ENCODE results near the gene PRDM16.

The PRDM16 gene

DNA sequence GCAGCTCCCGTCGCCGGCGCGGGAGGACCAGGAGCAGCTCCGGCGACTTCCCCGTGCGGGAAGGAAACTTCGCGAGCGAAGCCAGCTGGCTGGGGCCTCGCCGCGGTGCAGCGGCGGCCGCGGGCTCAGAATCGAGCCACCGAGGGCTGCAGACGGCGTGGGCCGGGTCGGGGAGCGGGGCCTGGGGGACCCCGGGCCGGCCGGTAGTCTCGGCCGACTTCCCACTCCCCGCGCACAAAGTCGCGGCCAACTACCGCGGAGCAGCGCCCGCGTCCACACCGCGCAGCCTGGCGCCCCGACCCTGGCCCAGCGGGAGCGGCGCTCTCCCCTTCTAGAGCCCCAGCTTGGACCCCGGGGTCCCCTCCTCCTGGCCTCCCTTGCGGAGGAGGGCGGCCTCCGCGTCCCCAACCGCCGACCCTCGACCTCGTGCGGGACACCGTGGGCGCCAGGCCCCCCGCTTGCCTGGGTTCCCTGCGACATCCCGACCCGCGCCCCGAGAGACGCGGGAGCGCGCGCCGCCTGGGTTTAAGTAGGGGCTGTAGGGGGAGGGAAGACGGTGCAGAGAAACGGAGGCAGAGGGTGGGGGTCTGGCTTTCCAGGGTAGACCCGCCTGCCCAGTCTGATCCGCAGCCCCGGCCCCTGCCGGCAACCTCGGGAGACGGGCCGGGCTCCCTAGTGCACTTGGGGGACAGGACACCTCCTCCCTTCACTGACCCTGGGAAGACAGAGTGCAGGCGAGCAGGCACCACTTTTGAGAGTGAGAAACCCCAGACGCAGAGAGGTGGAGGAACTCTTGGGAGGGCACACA is 4.7 kb downstream of the PRDM16 start:
- H3K9ac ChIP-seq (ENCODE audit: low read depth, low read length) = peak overlapping the region; percentile 47; the same call in 1 of the 2 replicates
- H3K4me1 ChIP-seq (ENCODE audit: insufficient read depth, low read length) = peaks cover 10% of the 10 kb centered on the region; the same call in 1 of the 2 replicates
- H3K9me3 ChIP-seq (ENCODE audit: control insufficient read depth, insufficient read depth, low read length) = no peaks in the 10 kb centered on the region
- H3K36me3 ChIP-seq (ENCODE audit: insufficient read depth, low read length) = no peaks in the 10 kb centered on the region

DNA sequence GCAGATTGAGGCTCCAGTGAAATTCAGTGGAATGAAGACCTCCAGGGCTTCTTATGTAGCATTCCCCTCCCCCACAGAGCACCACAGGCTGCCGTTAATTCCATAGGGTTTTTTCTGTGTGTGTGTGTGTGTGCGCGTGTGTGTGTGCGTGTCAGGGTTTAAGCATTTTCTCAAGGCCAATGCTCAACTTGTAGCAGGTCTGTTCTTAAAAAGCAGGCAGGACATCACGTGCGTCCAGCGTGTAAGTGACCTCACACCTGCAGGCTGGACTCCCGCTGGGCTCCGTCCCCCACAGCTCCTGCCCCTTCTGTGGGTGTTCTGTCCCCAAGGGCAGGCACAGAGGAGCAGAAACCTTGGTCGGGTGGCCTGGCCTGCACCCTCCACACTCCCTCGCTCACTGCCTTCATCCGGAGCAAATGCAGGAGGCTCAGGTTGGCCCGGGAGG is 5.3 kb downstream of the PRDM16 start:
- Histone ChIP-seq H3K9ac (ENCODE audit: low read depth, low read length) (peak overlapping the region; percentile 47; the same call in 1 of the 2 replicates), H3K4me1 (ENCODE audit: insufficient read depth, low read length) (peaks cover 10% of the 10 kb centered on the region; the same call in 1 of the 2 replicates), H3K9me3 (ENCODE audit: control insufficient read depth, insufficient read depth, low read length) (no peaks in the 10 kb centered on the region), H3K36me3 (ENCODE audit: insufficient read depth, low read length) (no peaks in the 10 kb centered on the region)

- Histone ChIP-seq H3K9me3 (ENCODE audit: control insufficient read depth, insufficient read depth, low read length) (no peaks in the 10 kb centered on the region), H3K9ac (ENCODE audit: low read depth, low read length) (no peak overlapping the region), H3K4me1 (ENCODE audit: insufficient read depth, low read length) (peaks cover 10% of the 10 kb centered on the region; the same call in 1 of the 2 replicates), H3K36me3 (ENCODE audit: insufficient read depth, low read length) (no peaks in the 10 kb centered on the region)
Observed at GRCh38 chr1:3074800-3075199, 5.8 kb downstream of the PRDM16 start.

DNA sequence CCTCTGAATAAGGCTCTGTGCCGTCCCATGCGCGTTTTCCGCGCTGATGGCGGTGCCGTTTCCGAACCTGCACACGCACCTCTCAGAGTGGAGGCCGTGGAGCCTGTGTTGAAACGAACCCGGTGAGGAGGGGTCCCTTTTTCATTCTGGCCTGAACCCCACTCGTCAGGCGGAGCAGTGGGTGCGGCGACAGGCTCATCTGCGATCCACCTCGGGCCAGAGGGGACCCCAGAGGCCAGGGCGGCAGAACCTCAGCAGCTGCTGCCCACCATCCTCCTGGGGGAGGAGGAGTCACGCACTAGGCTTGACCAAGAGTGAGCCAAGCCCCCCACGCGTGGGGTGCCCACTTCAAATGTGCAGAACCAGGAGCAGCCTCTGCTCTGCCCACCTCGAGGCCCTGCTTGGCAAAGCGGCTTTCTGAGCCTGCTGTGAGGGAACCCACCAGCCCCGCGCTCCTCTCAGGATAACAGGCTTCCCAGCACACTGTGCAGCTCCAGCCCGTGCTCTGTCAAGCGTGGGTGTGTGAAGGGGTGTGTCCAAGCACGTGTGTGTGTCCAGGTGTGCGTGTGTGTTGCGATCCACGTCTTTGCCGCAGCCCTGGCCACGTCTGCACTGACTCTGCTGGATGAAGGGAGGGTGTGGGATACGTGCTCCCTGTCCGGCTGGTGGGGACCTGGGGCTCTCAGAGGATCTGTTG is 6.8 kb downstream of the PRDM16 start:
- H3K36me3 ChIP-seq (ENCODE audit: insufficient read depth, low read length) = no peaks in the 10 kb centered on the region
- no peaks in the 10 kb centered on the region for H3K9me3 ChIP-seq (ENCODE audit: control insufficient read depth, insufficient read depth, low read length)
- no peak overlapping the region for H3K9ac ChIP-seq (ENCODE audit: low read depth, low read length)
- H3K4me1 ChIP-seq (ENCODE audit: insufficient read depth, low read length) = peaks cover 10% of the 10 kb centered on the region; the same call in 1 of the 2 replicates

DNA sequence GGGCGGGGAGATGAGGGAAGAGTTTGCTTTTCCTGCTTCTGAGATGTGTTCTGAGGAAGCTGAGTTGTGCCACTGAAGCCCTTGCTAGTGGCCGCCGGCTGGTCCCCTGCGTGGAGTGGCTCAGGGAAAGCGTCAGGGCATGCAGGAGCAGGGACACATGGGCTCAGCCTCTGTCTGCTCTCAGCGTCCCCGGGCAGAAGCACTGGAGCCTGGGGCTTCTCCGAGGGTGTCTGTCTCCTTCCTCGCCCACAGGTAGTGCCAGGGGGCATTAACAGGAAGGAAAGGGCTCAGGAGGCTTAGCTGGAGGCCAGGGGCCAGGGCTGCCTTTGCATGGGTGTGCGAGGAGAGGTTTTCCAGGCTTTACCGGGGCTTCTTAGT is 7.3 kb downstream of the PRDM16 start:
- Histone ChIP-seq H3K9me3 (ENCODE audit: control insufficient read depth, insufficient read depth, low read length) (no peaks in the 10 kb centered on the region), H3K36me3 (ENCODE audit: insufficient read depth, low read length) (no peaks in the 10 kb centered on the region), H3K9ac (ENCODE audit: low read depth, low read length) (no peak overlapping the region), H3K4me1 (ENCODE audit: insufficient read depth, low read length) (peaks cover 10% of the 10 kb centered on the region; the same call in 1 of the 2 replicates)

DNA sequence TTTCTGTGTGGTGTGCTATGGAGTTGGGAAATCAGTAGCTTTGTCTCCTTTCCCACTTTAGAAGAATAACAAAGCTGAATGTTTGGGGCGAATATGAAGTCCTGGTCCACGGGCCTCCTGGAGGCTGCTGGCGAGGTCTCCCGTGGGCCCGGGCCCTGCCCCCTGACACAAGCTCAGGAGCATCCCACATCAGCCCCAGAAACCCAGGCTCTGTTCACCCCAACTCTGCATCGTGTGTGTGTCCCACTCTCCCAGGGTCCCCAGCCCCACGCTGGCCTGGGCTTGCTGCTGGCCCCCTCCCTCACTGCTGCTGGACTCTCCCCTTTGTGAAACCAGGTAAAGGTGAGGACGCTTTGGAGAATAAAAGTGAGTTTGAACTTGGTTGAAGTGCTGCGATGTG is 8.1 kb downstream of the PRDM16 start:
- peaks cover 10% of the 10 kb centered on the region; the same call in 1 of the 2 replicates for H3K4me1 ChIP-seq (ENCODE audit: insufficient read depth, low read length)
- no peaks in the 10 kb centered on the region for H3K9me3 ChIP-seq (ENCODE audit: control insufficient read depth, insufficient read depth, low read length)
- no peaks in the 10 kb centered on the region for H3K36me3 ChIP-seq (ENCODE audit: insufficient read depth, low read length)
- no peak overlapping the region for H3K9ac ChIP-seq (ENCODE audit: low read depth, low read length)

GRCh38 chr1:3077561-3077960 is 8.6 kb downstream of the PRDM16 start:
- H3K4me1 ChIP-seq (ENCODE audit: insufficient read depth, low read length) = peaks cover 10% of the 10 kb centered on the region; the same call in 1 of the 2 replicates
- no peak overlapping the region for H3K9ac ChIP-seq (ENCODE audit: low read depth, low read length)
- no peaks in the 10 kb centered on the region for H3K9me3 ChIP-seq (ENCODE audit: control insufficient read depth, insufficient read depth, low read length)
- H3K36me3 ChIP-seq (ENCODE audit: insufficient read depth, low read length) = no peaks in the 10 kb centered on the region

GRCh38 chr1:3078430-3078861 is 9.4 kb downstream of the PRDM16 start:
- H3K4me1 ChIP-seq (ENCODE audit: insufficient read depth, low read length) = peaks cover 10% of the 10 kb centered on the region; the same call in 1 of the 2 replicates
- H3K36me3 ChIP-seq (ENCODE audit: insufficient read depth, low read length) = no peaks in the 10 kb centered on the region
- H3K9me3 ChIP-seq (ENCODE audit: control insufficient read depth, insufficient read depth, low read length) = no peaks in the 10 kb centered on the region
- H3K9ac ChIP-seq (ENCODE audit: low read depth, low read length) = no peak overlapping the region

- no peaks in the 10 kb centered on the region for H3K36me3 ChIP-seq (ENCODE audit: insufficient read depth, low read length)
- H3K4me1 ChIP-seq (ENCODE audit: insufficient read depth, low read length) = peaks cover 10% of the 10 kb centered on the region; the same call in 1 of the 2 replicates
Observed at GRCh38 chr1:3078871-3079270, 9.9 kb downstream of the PRDM16 start.

DNA sequence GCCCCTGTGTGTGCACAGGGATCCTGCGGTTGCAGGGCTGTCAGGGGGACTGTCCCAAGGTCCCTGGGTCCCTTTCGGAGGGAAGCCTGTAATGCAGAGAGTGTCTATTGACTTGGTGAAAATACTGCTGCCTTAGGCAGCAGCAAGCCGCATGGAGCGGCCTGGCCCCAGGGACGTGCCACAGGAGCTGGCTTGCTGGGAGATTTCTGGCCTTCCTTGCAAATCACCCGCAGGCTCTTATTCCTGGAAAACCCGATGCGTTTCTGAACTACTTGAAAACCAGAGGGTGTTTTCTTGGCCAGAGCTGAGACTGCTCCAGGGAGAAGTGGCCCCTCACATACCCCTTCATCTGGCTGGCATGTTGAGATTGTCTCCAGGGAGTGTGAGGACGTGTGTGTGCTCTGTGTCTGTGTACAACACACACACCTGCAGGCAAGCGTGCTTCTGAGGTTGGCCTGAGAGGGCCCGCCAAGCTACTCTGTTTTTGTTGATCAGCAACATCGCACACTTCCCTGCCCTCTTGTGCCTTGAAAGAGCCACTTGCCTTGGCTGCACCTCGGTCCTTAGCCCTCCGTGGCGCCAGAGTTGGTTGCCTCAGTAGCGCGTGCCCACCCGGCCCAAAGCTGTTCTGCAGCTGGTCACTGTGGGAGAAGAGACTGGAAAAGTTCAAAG is 10.5 kb downstream of the PRDM16 start:
- no peaks in the 10 kb centered on the region for H3K9me3 ChIP-seq (ENCODE audit: control insufficient read depth, insufficient read depth, low read length)
- H3K9ac ChIP-seq (ENCODE audit: low read depth, low read length) = no peak overlapping the region
- peaks cover 5% of the 10 kb centered on the region; the same call in 1 of the 2 replicates for H3K4me1 ChIP-seq (ENCODE audit: insufficient read depth, low read length)
- no peaks in the 10 kb centered on the region for H3K36me3 ChIP-seq (ENCODE audit: insufficient read depth, low read length)

More at GRCh38 chr1:3078871-3079270, 9.9 kb downstream of the PRDM16 start:
- Histone ChIP-seq H3K9me3 (ENCODE audit: control insufficient read depth, insufficient read depth, low read length) (no peaks in the 10 kb centered on the region), H3K9ac (ENCODE audit: low read depth, low read length) (no peak overlapping the region)

- H3K36me3 ChIP-seq (ENCODE audit: insufficient read depth, low read length) = no peaks in the 10 kb centered on the region
- no peak overlapping the region for H3K9ac ChIP-seq (ENCODE audit: low read depth, low read length)
- no peaks in the 10 kb centered on the region for H3K9me3 ChIP-seq (ENCODE audit: control insufficient read depth, insufficient read depth, low read length)
- H3K4me1 ChIP-seq (ENCODE audit: insufficient read depth, low read length) = no peaks in the 10 kb centered on the region
Observed at GRCh38 chr1:3080053-3080955, 11.3 kb downstream of the PRDM16 start.

- Histone ChIP-seq H3K4me1 (ENCODE audit: insufficient read depth, low read length) (no peaks in the 10 kb centered on the region), H3K36me3 (ENCODE audit: insufficient read depth, low read length) (no peaks in the 10 kb centered on the region), H3K9ac (ENCODE audit: low read depth, low read length) (no peak overlapping the region), H3K9me3 (ENCODE audit: control insufficient read depth, insufficient read depth, low read length) (no peaks in the 10 kb centered on the region)
Observed at GRCh38 chr1:3081171-3081683, 12.2 kb downstream of the PRDM16 start.

DNA sequence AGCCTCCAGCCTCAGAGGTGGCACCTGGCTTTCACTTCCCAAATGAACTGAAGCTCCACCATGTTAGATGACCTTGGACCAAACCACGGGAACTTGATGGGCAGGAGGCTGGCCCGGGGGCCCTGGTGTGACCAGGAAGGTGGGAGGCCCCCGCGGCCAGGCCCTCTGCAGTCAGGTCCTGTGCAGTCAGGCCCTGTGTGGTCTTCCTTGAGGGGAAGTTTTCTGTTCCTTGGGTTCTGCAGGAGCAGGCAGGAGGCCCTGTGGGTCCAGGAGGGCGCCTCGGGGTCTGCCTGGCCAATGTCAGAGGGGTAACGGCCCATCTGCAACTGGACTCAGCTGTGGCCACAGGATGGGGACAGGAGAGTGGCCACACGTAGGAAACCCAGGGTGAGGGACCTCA is 13.0 kb downstream of the PRDM16 start:
- no peak overlapping the region for H3K9ac ChIP-seq (ENCODE audit: low read depth, low read length)
- H3K4me1 ChIP-seq (ENCODE audit: insufficient read depth, low read length) = no peaks in the 10 kb centered on the region
- H3K9me3 ChIP-seq (ENCODE audit: control insufficient read depth, insufficient read depth, low read length) = no peaks in the 10 kb centered on the region
- H3K36me3 ChIP-seq (ENCODE audit: insufficient read depth, low read length) = no peaks in the 10 kb centered on the region
